Measurements from ENCODE around the gene RTP5. TPM values are rescaled to one million over a fixed set of nuclear protein-coding genes. Genes with fewer than 3 reads are reported as not detected.

RTP5 gene
- total and polyA plus RNA-seq, 2 donors (not counting 3 experiments of a cell fraction or from before 2014, with no cell fraction given) = not detected

DNA sequence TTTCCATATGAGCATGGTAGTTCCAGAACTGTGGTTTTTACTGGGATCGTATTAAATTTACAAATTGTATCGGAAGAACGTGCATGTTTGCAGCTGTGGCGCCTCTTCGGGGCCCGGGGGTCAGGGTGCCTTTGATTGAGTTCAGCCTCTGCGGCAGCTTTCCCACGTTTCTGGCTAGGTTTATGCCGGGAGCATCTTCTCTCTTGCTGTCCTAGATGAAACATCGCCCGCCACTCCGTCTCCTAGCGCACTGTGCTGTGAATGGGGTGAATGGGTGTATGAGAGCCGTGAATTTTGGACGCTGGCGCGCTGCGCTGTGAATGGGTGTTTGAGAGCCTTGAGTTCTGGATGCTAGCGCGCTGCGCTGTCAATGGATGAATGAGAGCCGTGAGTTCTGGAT, 23.1 kb upstream of the RTP5 start:
- Histone ChIP-seq H3K4me2 (ENCODE audit: insufficient read depth, low read length) (no peak overlapping the region), H3K36me3 (ENCODE audit: control insufficient read depth in 2 of 2, extremely low read depth in 1 of 2, insufficient read depth in 2 of 2, low read length in 2 of 2) (no peaks in the 10 kb centered on the region), H3K4me1 (ENCODE audit: control insufficient read depth, extremely low read depth, insufficient read depth, low read length) (peaks cover 7% of the 10 kb centered on the region), H3K4me3 (replicated peaks in 1 of 3; ENCODE audit: insufficient read depth in 1 of 3, low read depth in 1 of 3, low read length in 3 of 3) (no peak overlapping the region), H2AFZ (ENCODE audit: low read depth, low read length) (no peak overlapping the region), H3K9me3 (replicated peaks; ENCODE audit: control insufficient read depth, insufficient read depth, low read length) (no peaks in the 10 kb centered on the region), H3K9me1 (replicated peaks; ENCODE audit: control insufficient read depth, extremely low read depth, insufficient read depth, low read length) (no peaks in the 10 kb centered on the region), H4K20me1 (replicated peaks; ENCODE audit: control insufficient read depth, extremely low read depth, insufficient read depth, low read length) (no peaks in the 10 kb centered on the region), H3K79me2 (ENCODE audit: control insufficient read depth, insufficient read depth, low read length) (no peaks in the 10 kb centered on the region), H3K27ac (ENCODE audit: insufficient read depth, low read depth, low read length) (no peak overlapping the region), H3K9ac (replicated peaks; ENCODE audit: extremely low read depth, insufficient read depth, low read length) (no peak overlapping the region), H3K27me3 (ENCODE audit: control insufficient read depth in 2 of 2, insufficient read depth in 2 of 2, low read length in 2 of 2) (peaks cover 0 to 4% of the 10 kb centered on the region in 2 experiments)
- POLR2A ChIA-PET = no interaction called here
- dilution Hi-C loops (cut with MboI; ENCODE audit: extremely low pct_ligation_motif_present, low sequenced_read_pairs) = no loop called here
- no peak for FAIRE-seq
- intact Hi-C loops (cut with micrococcal nuclease) = no loop called here
- CTCF ChIA-PET = no interaction called here
- BruUV-seq (replicated peaks) = no TSS peak
- TF ChIP-seq GATA2 (IDR thresholded peaks at IDR 0.05; ENCODE audit: insufficient read depth, insufficient read length, low read depth, low read length) (no peak), POLR2A (IDR thresholded peaks at IDR 0.05; ENCODE audit: low read depth, low read length) (no peak), POLR2AphosphoS5 (IDR thresholded peaks at IDR 0.05; ENCODE audit: insufficient read depth, low read depth, low read length) (no peak), MAX (IDR thresholded peaks at IDR 0.05; ENCODE audit: insufficient read depth, insufficient read length) (no peak), EZH2 (IDR thresholded peaks at IDR 0.05; ENCODE audit: borderline replicate concordance, low read depth, low read length, severe bottlenecking) (no peak), CTCF (IDR thresholded peaks at IDR 0.05; ENCODE audit: extremely low read depth in 1 of 2, insufficient read depth in 1 of 2, low read depth in 1 of 2, low read length in 2 of 2) (no peak), JUN (IDR thresholded peaks at IDR 0.05; ENCODE audit: borderline replicate concordance, insufficient read depth, insufficient read length, low read depth) (no peak), MYC (IDR thresholded peaks at IDR 0.05; ENCODE audit: low read depth, low read length) (no peak), FOS (IDR thresholded peaks at IDR 0.05; ENCODE audit: borderline replicate concordance, insufficient read depth, low read length) (no peak)
- no peak for DNase-seq (ENCODE audit: low read depth, low spot score)
